SK-N-SH (cell line): ENCODE results near the gene SMIM30. TPM values are rescaled to one million over a fixed set of nuclear protein-coding genes. Genes with fewer than 3 reads are reported as not detected.

Source experiments
- CTCF ChIA-PET: fragments of 300-600, 350-600 bp; formaldehyde crosslinking; extraction: SDS; loops from one replicate; lab custom pipeline; 2021; lab: Yijun Ruan, JAX
- POLR2A ChIA-PET: fragments of 350-600 bp; sonication (Branson Sonifier 250); formaldehyde crosslinking; extraction: SDS; loops from one replicate; lab custom pipeline; 2020; ENCODE audit warnings: antibody characterized with exemption, inconsistent platforms; lab: Yijun Ruan, JAX
- DNase-seq: peaks from one replicate; pipeline ENCODE4 v3.0.0; 2012
- H2AFZ ChIP-seq: fragments of 200-600 bp; sonication (generic); 2 replicates; pipeline ENCODE4 v1.8.1; 2016; ENCODE audit warnings: antibody characterized with exemption, mild to moderate bottlenecking, low read depth
- H3F3A ChIP-seq: fragments of 200-600 bp; sonication (generic); replicated peaks from 2 replicates; pipeline ENCODE3; 2016; ENCODE audit warnings: antibody characterized with exemption, mild to moderate bottlenecking; ENCODE audit not compliant: insufficient read depth
- H3K27ac ChIP-seq, 2 experiments: fragments of 200-500 bp in 1 of 2; fragments of 200-600 bp in 1 of 2; sonication (Bioruptor generic) in 1 of 2; sonication (generic), shearing (Covaris generic) in 1 of 2; 2 replicates each; pipeline versions ENCODE4 v1.5.1 to v1.6.1; 2014 to 2016; ENCODE audit warnings: low read depth in 2 of 2, inconsistent platforms in 1 of 2, low read length in 1 of 2, mild to moderate bottlenecking in 1 of 2, mixed read lengths in 1 of 2
- H3K27me3 ChIP-seq: fragments of 200-600 bp; sonication (generic), shearing (Covaris generic); 2 replicates; pipeline ENCODE4 v1.6.1; 2016; ENCODE audit warnings: mixed run types; ENCODE audit not compliant: insufficient read depth
- H3K36me3 ChIP-seq, 2 experiments: fragments of 200-500 bp in 1 of 2; fragments of 200-600 bp in 1 of 2; sonication (Bioruptor generic) in 1 of 2; sonication (generic) in 1 of 2; replicated peaks in 1 of 2; 2 replicates each; pipeline versions ENCODE3 to v1.5.1; 2014 to 2016; ENCODE audit warnings: low read length in 1 of 2, mild to moderate bottlenecking in 1 of 2; ENCODE audit not compliant: insufficient read depth in 2 of 2, control insufficient read depth in 1 of 2
- H3K4me1 ChIP-seq, 2 experiments: fragments of 200-500 bp in 1 of 2; fragments of 200-600 bp in 1 of 2; sonication (Bioruptor generic) in 1 of 2; sonication (generic), shearing (Covaris generic) in 1 of 2; 2 replicates each; pipeline versions ENCODE4 v1.5.1 to v1.6.1; 2014 to 2016; ENCODE audit warnings: low read depth in 1 of 2, low read length in 1 of 2, mixed run types in 1 of 2; ENCODE audit not compliant: insufficient read depth in 2 of 2, control insufficient read depth in 1 of 2
- H3K4me2 ChIP-seq: fragments of 200-600 bp; sonication (generic), shearing (Covaris generic); 2 replicates; pipeline ENCODE4 v1.6.1; 2017; ENCODE audit warnings: mixed run types
- H3K4me3 ChIP-seq, 2 experiments: fragments of 200-500 bp in 1 of 2; fragments of 200-600 bp in 1 of 2; sonication (Bioruptor generic) in 1 of 2; sonication (generic), shearing (Covaris generic) in 1 of 2; 2 replicates each; pipeline versions ENCODE4 v1.5.1 to v1.8.1; 2014 to 2016; ENCODE audit warnings: low read depth in 2 of 2, inconsistent platforms in 1 of 2, low read length in 1 of 2, mild to moderate bottlenecking in 1 of 2, mixed read lengths in 1 of 2, moderate library complexity in 1 of 2
- H3K79me2 ChIP-seq: fragments of 200-600 bp; sonication (generic); 2 replicates; pipeline ENCODE4 v1.8.1; 2017; ENCODE audit warnings: mild to moderate bottlenecking; ENCODE audit not compliant: insufficient read depth
- H3K9ac ChIP-seq: fragments of 200-600 bp; sonication (generic); 2 replicates; pipeline ENCODE4 v1.6.1; 2017; ENCODE audit warnings: mixed run types
- H3K9me2 ChIP-seq: fragments of 200-600 bp; sonication (generic); 2 replicates; pipeline ENCODE4 v1.6.1; 2017; ENCODE audit warnings: mixed run types
- H3K9me3 ChIP-seq: fragments of 200-600 bp; sonication (generic); 2 replicates; pipeline ENCODE4 v1.6.1; 2017; ENCODE audit warnings: mixed run types, mild to moderate bottlenecking, moderate library complexity
- H4K20me1 ChIP-seq: fragments of 200-600 bp; sonication (generic); 2 replicates; pipeline ENCODE4 v1.6.1; 2017; ENCODE audit warnings: mild to moderate bottlenecking, mixed run types; ENCODE audit not compliant: insufficient read depth
- CHD2 ChIP-seq: fragments of 150-350 bp; IDR thresholded peaks from 2 replicates; pipeline ENCODE4 v1.6.1; 2018; ENCODE audit warnings: low read length; ENCODE audit not compliant: partially characterized antibody
- ELF1 ChIP-seq: IDR thresholded peaks from 2 replicates; pipeline ENCODE4 v1.4.0; 2012
- EP300 ChIP-seq, 2 experiments: IDR thresholded peaks; 2 replicates each; pipeline versions ENCODE4 v1.4.0 to v1.6.1; 2012; ENCODE audit warnings: borderline replicate concordance in 1 of 2, low read depth in 1 of 2, low read length in 1 of 2
- EZH2phosphoT487 ChIP-seq: fragments of 200-600 bp; sonication (generic); IDR thresholded peaks from 2 replicates; pipeline ENCODE4 v1.6.1; 2017; ENCODE audit warnings: low read depth, mixed run types, mild to moderate bottlenecking, antibody characterized with exemption, moderate library complexity, borderline replicate concordance
- FOSL2 ChIP-seq: IDR thresholded peaks from 2 replicates; pipeline ENCODE4 v1.4.0; 2012; ENCODE audit warnings: low read depth, mild to moderate bottlenecking, moderate library complexity, borderline replicate concordance
- FOXJ3 ChIP-seq: sonication (generic); formaldehyde crosslinking; IDR thresholded peaks from 2 replicates; pipeline ENCODE4 v1.5.1; 2020; ENCODE audit warnings: mild to moderate bottlenecking, missing genetic modification reagents
- GABPA ChIP-seq: IDR thresholded peaks from 2 replicates; pipeline ENCODE4 v1.4.0; 2012; ENCODE audit warnings: low read depth, mild to moderate bottlenecking
- GATA2 ChIP-seq: sonication (generic); formaldehyde crosslinking; IDR thresholded peaks from 2 replicates; pipeline ENCODE4 v1.5.0; 2020; ENCODE audit warnings: mild to moderate bottlenecking, missing genetic modification reagents
- JUND ChIP-seq: IDR thresholded peaks from 2 replicates; pipeline ENCODE4 v1.4.0; 2012
- MEF2A ChIP-seq: IDR thresholded peaks from 2 replicates; pipeline ENCODE4 v1.4.0; 2012; ENCODE audit warnings: low read depth, borderline replicate concordance
- MXI1 ChIP-seq: IDR thresholded peaks from 2 replicates; pipeline ENCODE4 v1.6.1; 2012; ENCODE audit warnings: mild to moderate bottlenecking, low read depth, low read length, improper control_type of control experiment
- REST ChIP-seq: IDR thresholded peaks from 2 replicates; pipeline ENCODE4 v1.6.1; 2012; ENCODE audit warnings: mild to moderate bottlenecking, low read depth, low read length, moderate library complexity
- RFX5 ChIP-seq: IDR thresholded peaks from 2 replicates; pipeline ENCODE4 v1.6.1; 2012; ENCODE audit warnings: mild to moderate bottlenecking, improper control_type of control experiment, low read length
- TAF1 ChIP-seq: IDR thresholded peaks from 2 replicates; pipeline ENCODE4 v1.6.1; 2012; ENCODE audit warnings: low read depth, mild to moderate bottlenecking, low read length, moderate library complexity, borderline replicate concordance
- TEAD4 ChIP-seq: IDR thresholded peaks from 2 replicates; pipeline ENCODE4 v1.4.0; 2012; ENCODE audit warnings: mild to moderate bottlenecking, borderline replicate concordance; ENCODE audit not compliant: insufficient read depth
- YY1 ChIP-seq: IDR thresholded peaks from 2 replicates; pipeline ENCODE4 v1.4.0; 2012; ENCODE audit warnings: low read depth, mild to moderate bottlenecking
- WGBS: methylation state at CpG from one replicate; pipeline ENCODE4 v1.1.6; 2017; ENCODE audit warnings: low lambda C conversion rate; 5-methylcytosine and 5-hydroxymethylcytosine counted together
- polyA plus RNA-seq, 3 experiments: library from polyadenylated mRNA; depleted of rRNA; stranded (reverse); fragments of >200 nt; gene quantifications; 2 replicates each; pipeline ENCODE4 v1.2.3, GENCODE V29; 2012
- TF ChIP-seq, protein P1 (sequence below): fragments of 150-350 bp; IDR thresholded peaks from 2 replicates; pipeline ENCODE4 v1.6.1; 2016; ENCODE audit warnings: mild to moderate bottlenecking, low read depth, low read length
- TF ChIP-seq, protein P2 (sequence below): IDR thresholded peaks from 2 replicates; pipeline ENCODE4; 2012
- TF ChIP-seq, protein P3 (sequence below): IDR thresholded peaks from 2 replicates; pipeline ENCODE4 v1.4.0; 2012; ENCODE audit warnings: low read depth, borderline replicate concordance

The SMIM30 gene
- polyA plus RNA-seq, 1 of the 3 experiments (the other 2 are of a cell fraction), result 46.5 TPM

- TF ChIP-seq, protein P1, sequence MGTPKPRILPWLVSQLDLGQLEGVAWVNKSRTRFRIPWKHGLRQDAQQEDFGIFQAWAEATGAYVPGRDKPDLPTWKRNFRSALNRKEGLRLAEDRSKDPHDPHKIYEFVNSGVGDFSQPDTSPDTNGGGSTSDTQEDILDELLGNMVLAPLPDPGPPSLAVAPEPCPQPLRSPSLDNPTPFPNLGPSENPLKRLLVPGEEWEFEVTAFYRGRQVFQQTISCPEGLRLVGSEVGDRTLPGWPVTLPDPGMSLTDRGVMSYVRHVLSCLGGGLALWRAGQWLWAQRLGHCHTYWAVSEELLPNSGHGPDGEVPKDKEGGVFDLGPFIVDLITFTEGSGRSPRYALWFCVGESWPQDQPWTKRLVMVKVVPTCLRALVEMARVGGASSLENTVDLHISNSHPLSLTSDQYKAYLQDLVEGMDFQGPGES, result no peak
- no peak for TF ChIP-seq GATA2 (CRISPR knock-in tag)
- no peak for TF ChIP-seq RFX5
- TF ChIP-seq EZH2phosphoT487, result no peak
- no peak for TF ChIP-seq FOSL2
- TF ChIP-seq JUND, result no peak
- TF ChIP-seq FOXJ3 (CRISPR knock-in tag), result no peak
- TF ChIP-seq, protein P2, sequence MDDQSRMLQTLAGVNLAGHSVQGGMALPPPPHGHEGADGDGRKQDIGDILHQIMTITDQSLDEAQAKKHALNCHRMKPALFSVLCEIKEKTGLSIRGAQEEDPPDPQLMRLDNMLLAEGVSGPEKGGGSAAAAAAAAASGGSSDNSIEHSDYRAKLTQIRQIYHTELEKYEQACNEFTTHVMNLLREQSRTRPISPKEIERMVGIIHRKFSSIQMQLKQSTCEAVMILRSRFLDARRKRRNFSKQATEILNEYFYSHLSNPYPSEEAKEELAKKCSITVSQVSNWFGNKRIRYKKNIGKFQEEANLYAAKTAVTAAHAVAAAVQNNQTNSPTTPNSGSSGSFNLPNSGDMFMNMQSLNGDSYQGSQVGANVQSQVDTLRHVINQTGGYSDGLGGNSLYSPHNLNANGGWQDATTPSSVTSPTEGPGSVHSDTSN, result no peak
- TF ChIP-seq, protein P3, sequence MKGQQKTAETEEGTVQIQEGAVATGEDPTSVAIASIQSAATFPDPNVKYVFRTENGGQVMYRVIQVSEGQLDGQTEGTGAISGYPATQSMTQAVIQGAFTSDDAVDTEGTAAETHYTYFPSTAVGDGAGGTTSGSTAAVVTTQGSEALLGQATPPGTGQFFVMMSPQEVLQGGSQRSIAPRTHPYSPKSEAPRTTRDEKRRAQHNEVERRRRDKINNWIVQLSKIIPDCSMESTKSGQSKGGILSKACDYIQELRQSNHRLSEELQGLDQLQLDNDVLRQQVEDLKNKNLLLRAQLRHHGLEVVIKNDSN, result no peak
- TF ChIP-seq REST, result no peak
- TF ChIP-seq, all 33 proteins: peak for 0
These were observed 35.8 kb upstream of the SMIM30 start (continued) for GRCh38 chr7:113154117-113154516.

DNA sequence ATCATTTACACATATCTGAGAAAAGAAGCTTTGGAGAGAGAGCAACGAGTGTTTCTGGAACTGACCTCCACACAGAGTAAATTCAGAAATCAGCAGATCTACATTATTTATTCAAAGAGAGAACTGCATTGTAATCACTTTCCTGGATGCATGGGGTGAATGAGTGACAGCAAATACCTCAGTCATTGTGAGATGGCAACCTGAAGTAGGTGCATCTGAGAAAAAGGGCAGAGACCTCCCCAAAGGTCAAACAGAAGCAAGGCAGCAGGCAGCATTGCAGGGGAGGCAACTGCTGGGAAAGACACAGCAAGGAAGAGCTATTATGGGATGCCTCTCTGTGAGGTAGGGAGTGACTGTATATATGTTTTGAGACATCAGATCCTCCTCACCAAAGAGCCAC is 26.5 kb upstream of the SMIM30 start:
- H3K4me1 ChIP-seq, result no peaks in the 10 kb centered on the region
- POLR2A ChIA-PET, result no interaction called here
- no peak for TF ChIP-seq ELF1
- no peak for TF ChIP-seq TAF1
- TF ChIP-seq GATA2 (CRISPR knock-in tag), result no peak
- no peak for TF ChIP-seq MXI1
- no peak for TF ChIP-seq RFX5
- no peak for TF ChIP-seq GABPA
- TF ChIP-seq TEAD4, result no peak
- TF ChIP-seq, protein P1, result no peak
- TF ChIP-seq CHD2, result no peak
- TF ChIP-seq YY1, result no peak
- TF ChIP-seq EP300 (IDR thresholded peaks at IDR 0.05; ENCODE audit: borderline replicate concordance in 1 of 2, low read depth in 1 of 2, low read length in 1 of 2), result no peak
- TF ChIP-seq MEF2A, result no peak
- TF ChIP-seq, protein P3, result no peak
- no peak for TF ChIP-seq EZH2phosphoT487
- H4K20me1 ChIP-seq, result no peaks in the 10 kb centered on the region
- H3K27me3 ChIP-seq, result no peaks in the 10 kb centered on the region
- no peaks in the 10 kb centered on the region for H3K9me2 ChIP-seq
- 12% methylated on average over 1 of the region's 1 CpG for WGBS
- H3K36me3 ChIP-seq, result no peaks in the 10 kb centered on the region
- DNase-seq, result no peak
- no peak overlapping the region for H3K27ac ChIP-seq
- H3K4me2 ChIP-seq, result no peak overlapping the region
- H3F3A ChIP-seq, result no peaks in the 10 kb centered on the region
- no peak overlapping the region for H3K4me3 ChIP-seq
- no peak overlapping the region for H2AFZ ChIP-seq
- CTCF ChIA-PET, result interaction anchor here (0.9 to 1.5 kb wide), 3 partner anchors 9 to 27 kb away, joined by 3 to 9 read pairs (median 3); partner anchors contain the start of gene SMIM30
- H3K9ac ChIP-seq, result no peak overlapping the region
- H3K9me3 ChIP-seq, result no peaks in the 10 kb centered on the region
- no peaks in the 10 kb centered on the region for H3K79me2 ChIP-seq
